Measurements from ENCODE around the gene GLI1. TPM values are rescaled to one million over a fixed set of nuclear protein-coding genes. Genes with fewer than 3 reads are reported as not detected.

GLI1 gene
- total RNA-seq, 8 experiments from 2014 or later = 0.66 to 8.3 (median 3.2) TPM

DNA sequence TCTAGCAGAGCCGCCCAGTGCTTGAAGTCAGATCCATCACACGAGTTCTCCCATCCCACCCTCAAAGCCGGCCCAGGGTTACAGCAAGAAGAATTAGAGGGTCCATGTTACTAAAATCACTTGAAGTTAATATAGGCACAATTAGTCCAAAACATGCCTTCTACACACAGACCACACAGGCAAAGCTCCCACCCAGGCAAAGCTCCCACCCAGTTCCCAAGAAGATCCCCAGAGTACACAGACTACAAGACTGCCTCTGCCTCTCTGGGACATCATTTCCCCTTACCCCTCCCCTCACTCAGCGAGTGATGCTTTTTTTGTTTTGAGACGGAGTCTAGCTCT is 3.3 kb downstream of the GLI1 start:
- in situ Hi-C loops (cut with MboI; ENCODE audit: low pct_unique_long_range_greater_than_20kb in 2 of 9, low sequenced_read_pairs in 9 of 9, unreplicated experiment in 9 of 9) = loop anchor here in 1 of 9 experiments (25.0 kb wide), 1 partner anchor 226 kb away; the partner anchor contains the start of gene SHMT2
- Histone ChIP-seq H3K4me3 (peak overlapping the region in 1 of 5 donors; percentile 56), H3K4me1 (replicated peaks in 1 of 2) (peaks cover 18 to 22% of the 10 kb centered on the region in 2 donors), H3K27ac (no peak overlapping the region)
- WGBS, 10 experiments = 0 to 63% (median 33%) methylated on average over 1 to 3 of the region's 5 CpGs; no CpG with 5 or more reads in 7 of the 10 experiments
- no peak for ATAC-seq (replicated peaks in 6 of 8)

DNA sequence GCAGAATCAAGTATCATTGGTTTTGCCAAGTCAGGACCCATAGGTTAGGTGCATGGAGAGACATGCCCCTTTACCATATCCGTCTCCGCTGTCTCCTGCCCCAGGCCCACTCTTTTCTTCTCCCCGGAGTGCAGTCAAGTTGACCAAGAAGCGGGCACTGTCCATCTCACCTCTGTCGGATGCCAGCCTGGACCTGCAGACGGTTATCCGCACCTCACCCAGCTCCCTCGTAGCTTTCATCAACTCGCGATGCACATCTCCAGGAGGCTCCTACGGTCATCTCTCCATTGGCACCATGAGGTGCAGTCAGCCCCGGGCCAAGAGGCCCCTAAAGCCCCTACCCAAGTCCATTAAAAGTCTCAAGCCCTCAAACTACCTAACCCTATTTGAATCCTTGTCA is 5.0 kb downstream of the GLI1 start:
- in situ Hi-C loops (cut with MboI; ENCODE audit: low pct_unique_long_range_greater_than_20kb in 2 of 9, low sequenced_read_pairs in 9 of 9, unreplicated experiment in 9 of 9) = loop anchor here in 1 of 9 experiments (25.0 kb wide), 1 partner anchor 227 kb away; the partner anchor contains the start of gene SHMT2
- ATAC-seq (replicated peaks in 6 of 8) = no peak
- 53 to 100% (median 97%) methylated on average over 2 to 10 of the region's 12 CpGs; no CpG with 5 or more reads in 3 of the 10 experiments for WGBS, 10 experiments
- Histone ChIP-seq H3K4me1 (replicated peaks in 1 of 2) (peaks cover 8 to 11% of the 10 kb centered on the region in 2 donors), H3K27ac (no peak overlapping the region), H3K4me3 (no peak overlapping the region)

DNA sequence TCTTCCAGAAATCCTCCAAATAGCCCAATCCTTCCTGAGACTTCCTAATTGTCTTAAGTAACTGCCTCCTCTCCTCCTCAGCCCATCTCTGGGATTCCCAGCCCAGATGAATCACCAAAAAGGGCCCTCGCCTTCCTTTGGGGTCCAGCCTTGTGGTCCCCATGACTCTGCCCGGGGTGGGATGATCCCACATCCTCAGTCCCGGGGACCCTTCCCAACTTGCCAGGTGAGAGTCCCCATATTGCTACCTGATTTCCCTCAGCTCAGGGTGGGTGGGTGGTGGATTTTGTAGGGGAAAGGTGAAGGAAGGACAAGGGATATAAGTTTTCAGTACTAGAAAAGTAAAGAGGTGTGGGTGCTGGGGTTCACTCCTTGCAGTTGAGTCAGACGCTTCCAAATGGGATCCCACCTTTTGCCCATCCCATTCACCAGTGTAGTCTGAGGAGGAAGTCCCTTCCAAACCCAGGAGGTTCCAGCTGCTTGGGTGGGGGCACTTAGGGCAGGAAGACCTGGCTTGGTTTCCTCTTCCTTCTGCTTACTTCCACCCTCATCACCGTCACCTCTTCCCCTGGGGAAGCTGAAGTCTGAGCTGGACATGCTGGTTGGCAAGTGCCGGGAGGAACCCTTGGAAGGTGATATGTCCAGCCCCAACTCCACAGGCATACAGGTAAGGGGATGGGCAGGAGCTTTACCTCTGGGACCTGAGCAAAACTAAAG is 5.6 kb downstream of the GLI1 start:
- ATAC-seq (replicated peaks in 6 of 8) = no peak
- no peak overlapping the region for H3K4me3 ChIP-seq
- H3K4me1 ChIP-seq (replicated peaks in 1 of 2) = peaks cover 5 to 11% of the 10 kb centered on the region in 2 donors
- in situ Hi-C loops (cut with MboI; ENCODE audit: low pct_unique_long_range_greater_than_20kb in 2 of 9, low sequenced_read_pairs in 9 of 9, unreplicated experiment in 9 of 9) = loop anchor here in 1 of 9 experiments (25.0 kb wide), 1 partner anchor 228 kb away; the partner anchor contains the start of gene SHMT2
- WGBS, 10 experiments = 80 to 100% (median 90%) methylated on average over 1 to 4 of the region's 6 CpGs; no CpG with 5 or more reads in 6 of the 10 experiments
- H3K27ac ChIP-seq = no peak overlapping the region

DNA sequence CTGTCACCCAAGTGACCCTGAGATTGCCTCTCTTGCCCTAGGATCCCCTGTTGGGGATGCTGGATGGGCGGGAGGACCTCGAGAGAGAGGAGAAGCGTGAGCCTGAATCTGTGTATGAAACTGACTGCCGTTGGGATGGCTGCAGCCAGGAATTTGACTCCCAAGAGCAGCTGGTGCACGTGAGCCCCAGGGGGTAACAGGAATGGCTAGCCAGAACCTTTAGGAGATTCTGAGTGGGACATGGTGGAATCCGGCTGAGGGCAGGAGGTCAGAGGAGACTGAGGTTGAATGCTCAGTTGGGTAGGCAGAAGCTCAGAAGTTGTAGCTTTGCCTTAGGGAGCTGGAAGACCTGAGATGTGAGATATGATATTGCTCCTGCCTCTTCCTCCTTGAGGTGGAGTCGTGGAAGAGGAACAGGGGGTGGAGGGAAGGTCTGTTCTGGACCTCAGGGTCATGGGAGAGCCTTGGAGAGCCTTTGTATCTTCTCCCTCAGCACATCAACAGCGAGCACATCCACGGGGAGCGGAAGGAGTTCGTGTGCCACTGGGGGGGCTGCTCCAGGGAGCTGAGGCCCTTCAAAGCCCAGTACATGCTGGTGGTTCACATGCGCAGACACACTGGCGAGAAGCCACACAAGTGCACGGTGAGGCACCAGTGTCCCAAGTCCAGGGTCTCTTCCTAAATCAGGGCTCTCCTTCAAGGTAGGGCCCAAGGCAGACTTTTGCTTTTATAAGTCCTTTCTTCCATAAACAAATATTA is 6.3 kb downstream of the GLI1 start:
- Histone ChIP-seq H3K4me1 (replicated peaks in 1 of 2) (peaks cover under 1 to 8% of the 10 kb centered on the region in 2 donors), H3K27ac (no peak overlapping the region), H3K4me3 (no peak overlapping the region)
- WGBS, 10 experiments = 59 to 100% (median 87%) methylated on average over 1 to 8 of the region's 14 CpGs; no CpG with 5 or more reads in 3 of the 10 experiments
- no peak for ATAC-seq (replicated peaks in 6 of 8)
- in situ Hi-C loops (cut with MboI; ENCODE audit: low pct_unique_long_range_greater_than_20kb in 2 of 9, low sequenced_read_pairs in 9 of 9, unreplicated experiment in 9 of 9) = loop anchor here in 1 of 9 experiments (25.0 kb wide), 1 partner anchor 229 kb away; the partner anchor contains the start of gene SHMT2

DNA sequence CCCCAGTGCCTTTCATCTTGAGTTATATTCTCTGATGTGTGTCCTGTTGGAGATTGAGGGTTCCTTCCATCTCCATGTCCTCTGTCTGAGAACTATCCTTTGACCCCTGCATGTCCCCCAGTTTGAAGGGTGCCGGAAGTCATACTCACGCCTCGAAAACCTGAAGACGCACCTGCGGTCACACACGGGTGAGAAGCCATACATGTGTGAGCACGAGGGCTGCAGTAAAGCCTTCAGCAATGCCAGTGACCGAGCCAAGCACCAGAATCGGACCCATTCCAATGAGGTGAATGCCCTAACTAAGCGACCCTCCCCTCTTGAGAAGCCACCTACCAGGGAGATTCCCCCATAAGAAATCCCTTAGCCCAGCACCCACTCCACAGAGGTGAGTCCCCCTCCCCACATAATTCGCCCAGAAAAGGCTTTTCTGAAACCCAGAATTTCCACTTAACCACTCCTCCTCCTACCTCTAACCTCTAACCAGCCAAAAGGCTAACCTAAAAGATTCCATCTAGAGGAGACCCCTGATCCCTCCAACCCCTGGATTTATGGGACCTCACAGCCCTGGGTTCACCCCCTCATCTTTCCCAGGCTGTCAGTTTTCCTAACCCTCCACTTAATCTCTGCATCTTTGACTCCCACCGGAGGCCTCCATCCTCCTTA is 7.8 kb downstream of the GLI1 start:
- H3K4me3 ChIP-seq = no peak overlapping the region
- WGBS, 10 experiments = 53 to 100% (median 96%) methylated on average over 1 to 5 of the region's 12 CpGs
- no peak for ATAC-seq (replicated peaks in 6 of 8)
- peaks cover 0 to 7% of the 10 kb centered on the region in 2 donors for H3K4me1 ChIP-seq (replicated peaks in 1 of 2)
- in situ Hi-C loops (cut with MboI; ENCODE audit: low pct_unique_long_range_greater_than_20kb in 2 of 9, low sequenced_read_pairs in 9 of 9, unreplicated experiment in 9 of 9) = loop anchor here in 1 of 9 experiments (25.0 kb wide), 1 partner anchor 230 kb away; the partner anchor contains the start of gene SHMT2
- H3K27ac ChIP-seq = no peak overlapping the region

DNA sequence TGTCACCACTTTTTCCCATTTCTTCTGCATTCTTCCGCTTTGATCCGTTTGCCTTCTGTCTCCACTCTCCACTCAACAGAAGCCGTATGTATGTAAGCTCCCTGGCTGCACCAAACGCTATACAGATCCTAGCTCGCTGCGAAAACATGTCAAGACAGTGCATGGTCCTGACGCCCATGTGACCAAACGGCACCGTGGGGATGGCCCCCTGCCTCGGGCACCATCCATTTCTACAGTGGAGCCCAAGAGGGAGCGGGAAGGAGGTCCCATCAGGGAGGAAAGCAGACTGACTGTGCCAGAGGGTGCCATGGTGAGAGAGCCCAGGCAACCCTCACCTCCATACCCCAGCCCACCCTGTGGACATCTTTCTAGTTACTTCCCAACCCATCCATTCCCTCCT is 8.3 kb downstream of the GLI1 start:
- peaks cover 0 to 2% of the 10 kb centered on the region in 2 donors for H3K4me1 ChIP-seq (replicated peaks in 1 of 2)
- 72 to 100% (median 86%) methylated on average over 1 to 9 of the region's 11 CpGs; no CpG with 5 or more reads in 2 of the 10 experiments for WGBS, 10 experiments
- no peak overlapping the region for H3K4me3 ChIP-seq
- no peak overlapping the region for H3K27ac ChIP-seq
- ATAC-seq (replicated peaks in 6 of 8) = no peak
- in situ Hi-C loops (cut with MboI; ENCODE audit: low pct_unique_long_range_greater_than_20kb in 2 of 9, low sequenced_read_pairs in 9 of 9, unreplicated experiment in 9 of 9) = loop anchor here in 1 of 9 experiments (25.0 kb wide), 1 partner anchor 231 kb away; the partner anchor contains the start of gene SHMT2

DNA sequence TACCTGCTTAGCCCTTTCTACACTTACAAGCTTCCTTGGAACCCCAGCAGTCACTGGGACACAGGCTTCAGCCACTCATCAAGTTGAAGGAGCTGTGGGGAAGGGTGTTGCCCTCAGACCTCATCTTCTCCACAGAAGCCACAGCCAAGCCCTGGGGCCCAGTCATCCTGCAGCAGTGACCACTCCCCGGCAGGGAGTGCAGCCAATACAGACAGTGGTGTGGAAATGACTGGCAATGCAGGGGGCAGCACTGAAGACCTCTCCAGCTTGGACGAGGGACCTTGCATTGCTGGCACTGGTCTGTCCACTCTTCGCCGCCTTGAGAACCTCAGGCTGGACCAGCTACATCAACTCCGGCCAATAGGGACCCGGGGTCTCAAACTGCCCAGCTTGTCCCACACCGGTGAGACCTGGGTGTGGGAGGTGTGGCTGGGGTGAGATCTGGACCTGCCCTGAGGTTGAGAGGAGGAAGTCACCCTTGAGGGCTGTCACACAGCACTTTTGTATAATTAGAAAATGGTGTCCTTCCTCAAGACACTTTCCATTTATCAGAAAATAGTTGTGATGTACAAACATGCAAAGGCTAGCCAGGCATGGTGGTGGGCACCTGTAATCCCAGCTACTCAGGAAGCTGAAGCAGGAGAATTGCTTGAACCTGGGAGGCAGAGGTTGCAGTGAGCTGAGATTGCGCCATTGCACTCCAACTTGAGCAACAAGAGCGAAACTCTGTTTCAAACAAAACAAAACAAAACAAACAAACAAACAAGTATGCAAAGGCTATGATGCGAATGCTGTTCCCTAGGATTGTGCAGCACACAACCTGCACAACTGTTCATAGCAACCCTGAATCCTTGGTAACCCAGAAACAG is 9.9 kb downstream of the GLI1 start:
- in situ Hi-C loops (cut with MboI; ENCODE audit: low pct_unique_long_range_greater_than_20kb in 2 of 9, low sequenced_read_pairs in 9 of 9, unreplicated experiment in 9 of 9) = loop anchor here in 1 of 9 experiments (25.0 kb wide), 1 partner anchor 232 kb away; the partner anchor contains the start of gene SHMT2
- Histone ChIP-seq H3K4me3 (no peak overlapping the region), H3K27ac (no peak overlapping the region), H3K4me1 (replicated peaks in 1 of 2) (no peaks in the 10 kb centered on the region)
- WGBS, 10 experiments = 28 to 100% (median 89%) methylated on average over 1 to 8 of the region's 10 CpGs; no CpG with 5 or more reads in 1 of the 10 experiments
- peak in 3 of 8 experiments; percentile 72 to 99 (median 99) for ATAC-seq (replicated peaks in 6 of 8)

DNA sequence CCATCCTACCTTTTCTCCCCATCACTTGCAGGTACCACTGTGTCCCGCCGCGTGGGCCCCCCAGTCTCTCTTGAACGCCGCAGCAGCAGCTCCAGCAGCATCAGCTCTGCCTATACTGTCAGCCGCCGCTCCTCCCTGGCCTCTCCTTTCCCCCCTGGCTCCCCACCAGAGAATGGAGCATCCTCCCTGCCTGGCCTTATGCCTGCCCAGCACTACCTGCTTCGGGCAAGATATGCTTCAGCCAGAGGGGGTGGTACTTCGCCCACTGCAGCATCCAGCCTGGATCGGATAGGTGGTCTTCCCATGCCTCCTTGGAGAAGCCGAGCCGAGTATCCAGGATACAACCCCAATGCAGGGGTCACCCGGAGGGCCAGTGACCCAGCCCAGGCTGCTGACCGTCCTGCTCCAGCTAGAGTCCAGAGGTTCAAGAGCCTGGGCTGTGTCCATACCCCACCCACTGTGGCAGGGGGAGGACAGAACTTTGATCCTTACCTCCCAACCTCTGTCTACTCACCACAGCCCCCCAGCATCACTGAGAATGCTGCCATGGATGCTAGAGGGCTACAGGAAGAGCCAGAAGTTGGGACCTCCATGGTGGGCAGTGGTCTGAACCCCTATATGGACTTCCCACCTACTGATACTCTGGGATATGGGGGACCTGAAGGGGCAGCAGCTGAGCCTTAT is 10.8 kb downstream of the GLI1 start:
- no peak for ATAC-seq (replicated peaks in 6 of 8)
- in situ Hi-C loops (cut with MboI; ENCODE audit: low pct_unique_long_range_greater_than_20kb in 2 of 9, low sequenced_read_pairs in 9 of 9, unreplicated experiment in 9 of 9) = loop anchor here in 1 of 9 experiments (25.0 kb wide), 1 partner anchor 233 kb away; the partner anchor contains the start of gene SHMT2
- H3K4me3 ChIP-seq = no peak overlapping the region
- WGBS, 10 experiments = 97 to 100% (median 100%) methylated on average over 1 to 9 of the region's 14 CpGs; no CpG with 5 or more reads in 6 of the 10 experiments
- peaks cover 0 to under 1% of the 10 kb centered on the region in 2 donors for H3K4me1 ChIP-seq (replicated peaks in 1 of 2)
- no peak overlapping the region for H3K27ac ChIP-seq

DNA sequence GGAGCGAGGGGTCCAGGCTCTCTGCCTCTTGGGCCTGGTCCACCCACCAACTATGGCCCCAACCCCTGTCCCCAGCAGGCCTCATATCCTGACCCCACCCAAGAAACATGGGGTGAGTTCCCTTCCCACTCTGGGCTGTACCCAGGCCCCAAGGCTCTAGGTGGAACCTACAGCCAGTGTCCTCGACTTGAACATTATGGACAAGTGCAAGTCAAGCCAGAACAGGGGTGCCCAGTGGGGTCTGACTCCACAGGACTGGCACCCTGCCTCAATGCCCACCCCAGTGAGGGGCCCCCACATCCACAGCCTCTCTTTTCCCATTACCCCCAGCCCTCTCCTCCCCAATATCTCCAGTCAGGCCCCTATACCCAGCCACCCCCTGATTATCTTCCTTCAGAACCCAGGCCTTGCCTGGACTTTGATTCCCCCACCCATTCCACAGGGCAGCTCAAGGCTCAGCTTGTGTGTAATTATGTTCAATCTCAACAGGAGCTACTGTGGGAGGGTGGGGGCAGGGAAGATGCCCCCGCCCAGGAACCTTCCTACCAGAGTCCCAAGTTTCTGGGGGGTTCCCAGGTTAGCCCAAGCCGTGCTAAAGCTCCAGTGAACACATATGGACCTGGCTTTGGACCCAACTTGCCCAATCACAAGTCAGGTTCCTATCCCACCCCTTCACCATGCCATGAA is 11.5 kb downstream of the GLI1 start:
- H3K4me1 ChIP-seq (replicated peaks in 1 of 2) = peaks cover 0 to 7% of the 10 kb centered on the region in 2 donors
- H3K4me3 ChIP-seq = no peak overlapping the region
- no peak for ATAC-seq (replicated peaks in 6 of 8)
- WGBS, 10 experiments = 60% methylated on average over 1 of the region's 4 CpGs; no CpG with 5 or more reads in 9 of the 10 experiments
- in situ Hi-C loops (cut with MboI; ENCODE audit: low pct_unique_long_range_greater_than_20kb in 2 of 9, low sequenced_read_pairs in 9 of 9, unreplicated experiment in 9 of 9) = loop anchor here in 1 of 9 experiments (25.0 kb wide), 1 partner anchor 234 kb away; the partner anchor contains the start of gene SHMT2
- no peak overlapping the region for H3K27ac ChIP-seq

DNA sequence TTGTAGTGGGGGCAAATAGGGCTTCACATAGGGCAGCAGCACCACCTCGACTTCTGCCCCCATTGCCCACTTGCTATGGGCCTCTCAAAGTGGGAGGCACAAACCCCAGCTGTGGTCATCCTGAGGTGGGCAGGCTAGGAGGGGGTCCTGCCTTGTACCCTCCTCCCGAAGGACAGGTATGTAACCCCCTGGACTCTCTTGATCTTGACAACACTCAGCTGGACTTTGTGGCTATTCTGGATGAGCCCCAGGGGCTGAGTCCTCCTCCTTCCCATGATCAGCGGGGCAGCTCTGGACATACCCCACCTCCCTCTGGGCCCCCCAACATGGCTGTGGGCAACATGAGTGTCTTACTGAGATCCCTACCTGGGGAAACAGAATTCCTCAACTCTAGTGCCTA is 12.1 kb downstream of the GLI1 start:
- in situ Hi-C loops (cut with MboI; ENCODE audit: low pct_unique_long_range_greater_than_20kb in 2 of 9, low sequenced_read_pairs in 9 of 9, unreplicated experiment in 9 of 9) = loop anchor here in 1 of 9 experiments (25.0 kb wide), 1 partner anchor 234 kb away; the partner anchor contains the start of gene SHMT2
- 40 to 94% (median 50%) methylated on average over 1 to 3 of the region's 3 CpGs; no CpG with 5 or more reads in 7 of the 10 experiments for WGBS, 10 experiments
- no peak for ATAC-seq (replicated peaks in 6 of 8)
- Histone ChIP-seq H3K27ac (no peak overlapping the region), H3K4me1 (replicated peaks in 1 of 2) (peaks cover 0 to 11% of the 10 kb centered on the region in 2 donors), H3K4me3 (no peak overlapping the region)

DNA sequence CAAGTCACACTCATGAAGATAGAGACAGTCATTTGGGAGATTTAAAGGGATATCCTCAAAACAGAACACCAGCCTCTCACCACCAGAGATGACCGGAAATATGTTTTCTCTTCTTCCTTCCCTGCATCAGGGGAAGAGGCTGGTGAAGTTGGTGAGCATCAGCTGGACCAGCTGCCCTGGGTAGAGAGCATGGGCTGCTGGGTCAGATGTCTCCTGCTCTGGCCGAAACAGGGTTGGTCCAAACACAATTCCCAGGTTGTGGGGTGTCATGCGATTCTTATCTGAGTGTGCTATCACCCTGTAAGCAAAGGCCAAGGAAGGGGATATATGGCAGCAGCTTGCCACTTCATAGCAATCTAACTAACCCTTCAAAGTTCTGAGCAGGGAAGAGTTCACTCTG is 12.8 kb downstream of the GLI1 start:
- Histone ChIP-seq H3K4me1 (replicated peaks in 1 of 2) (peaks cover 0 to 11% of the 10 kb centered on the region in 2 donors), H3K27ac (no peak overlapping the region), H3K4me3 (no peak overlapping the region)
- in situ Hi-C loops (cut with MboI; ENCODE audit: low pct_unique_long_range_greater_than_20kb in 2 of 9, low sequenced_read_pairs in 9 of 9, unreplicated experiment in 9 of 9) = loop anchor here in 1 of 9 experiments (25.0 kb wide), 1 partner anchor 235 kb away; the partner anchor contains the start of gene SHMT2
- ATAC-seq (replicated peaks in 6 of 8) = no peak
- 58 to 100% (median 93%) methylated on average over 1 to 3 of the region's 3 CpGs; no CpG with 5 or more reads in 3 of the 10 experiments for whole genome bisulfite sequencing, 10 experiments

Measured in motor neuron (in vitro differentiated cells).